Measurements from ENCODE around the gene SHISA4. TPM values are rescaled to one million over a fixed set of nuclear protein-coding genes. Genes with fewer than 3 reads are reported as not detected.

SHISA4 gene
- total RNA-seq, 1 donor: 25.0 TPM

- no peak for TF ChIP-seq CTCF (IDR thresholded peaks at IDR 0.05; ENCODE audit: insufficient read depth, low read depth, low read length)
- DNase-seq (ENCODE audit: low read depth): no peak
- no peak overlapping the region for H3K4me3 ChIP-seq (ENCODE audit: low read depth, low read length)
Measured at GRCh38 chr1:201859424-201859823, 29.3 kb upstream of the SHISA4 start.

- peak; percentile 89 for DNase-seq (ENCODE audit: low read depth)
- no peak for TF ChIP-seq CTCF (IDR thresholded peaks at IDR 0.05; ENCODE audit: insufficient read depth, low read depth, low read length)
- no peak overlapping the region for H3K4me3 ChIP-seq (ENCODE audit: low read depth, low read length)
Measured at GRCh38 chr1:201861448-201861847, 27.2 kb upstream of the SHISA4 start.

GRCh38 chr1:201870397-201870796 lies 18.3 kb upstream of the SHISA4 start:
- DNase-seq (ENCODE audit: low read depth): peak; percentile 65
- TF ChIP-seq CTCF (IDR thresholded peaks at IDR 0.05; ENCODE audit: insufficient read depth, low read depth, low read length): no peak
- H3K4me3 ChIP-seq (ENCODE audit: low read depth, low read length): no peak overlapping the region

- no peak overlapping the region for H3K4me3 ChIP-seq (ENCODE audit: low read depth, low read length)
- DNase-seq (ENCODE audit: low read depth): no peak
- no peak for TF ChIP-seq CTCF (IDR thresholded peaks at IDR 0.05; ENCODE audit: insufficient read depth, low read depth, low read length)
Measured at GRCh38 chr1:201874672-201875071, 14.0 kb upstream of the SHISA4 start.

DNA sequence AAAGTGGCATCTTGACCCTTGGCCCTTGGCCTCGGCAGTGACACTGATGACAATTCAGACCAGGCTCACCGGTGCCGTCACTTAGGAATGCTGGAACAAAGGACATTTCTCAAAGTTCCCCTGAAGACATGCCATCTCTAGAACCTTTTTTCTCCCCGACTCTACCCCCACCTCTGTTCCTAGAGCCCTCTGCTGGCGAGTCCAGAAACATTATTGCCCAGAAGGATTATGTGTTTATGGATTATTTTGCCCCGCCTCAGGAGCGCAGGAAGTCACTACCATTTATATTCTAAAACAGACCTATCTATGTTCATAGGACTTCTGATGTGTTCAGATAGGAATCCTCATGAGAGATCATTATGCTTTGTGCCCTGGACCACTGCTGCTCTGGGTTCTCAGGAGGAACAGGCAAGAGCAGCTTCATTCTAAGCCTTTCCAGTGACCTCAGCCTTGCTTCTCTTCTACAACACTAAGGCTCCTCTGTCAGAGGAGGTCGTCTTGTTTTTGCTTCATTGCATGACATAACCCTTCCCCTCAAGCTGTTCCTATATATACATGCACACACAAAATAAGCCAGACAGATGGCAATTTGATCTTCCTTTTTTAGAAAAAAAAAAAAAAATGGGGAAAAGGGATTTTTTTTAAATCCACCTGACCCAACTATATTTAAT lies 12.4 kb upstream of the SHISA4 start:
- H3K4me3 ChIP-seq (ENCODE audit: low read depth, low read length): no peak overlapping the region
- peak; percentile 52 for TF ChIP-seq CTCF (IDR thresholded peaks at IDR 0.05; ENCODE audit: insufficient read depth, low read depth, low read length)
- peak; percentile 30 for DNase-seq (ENCODE audit: low read depth)

DNA sequence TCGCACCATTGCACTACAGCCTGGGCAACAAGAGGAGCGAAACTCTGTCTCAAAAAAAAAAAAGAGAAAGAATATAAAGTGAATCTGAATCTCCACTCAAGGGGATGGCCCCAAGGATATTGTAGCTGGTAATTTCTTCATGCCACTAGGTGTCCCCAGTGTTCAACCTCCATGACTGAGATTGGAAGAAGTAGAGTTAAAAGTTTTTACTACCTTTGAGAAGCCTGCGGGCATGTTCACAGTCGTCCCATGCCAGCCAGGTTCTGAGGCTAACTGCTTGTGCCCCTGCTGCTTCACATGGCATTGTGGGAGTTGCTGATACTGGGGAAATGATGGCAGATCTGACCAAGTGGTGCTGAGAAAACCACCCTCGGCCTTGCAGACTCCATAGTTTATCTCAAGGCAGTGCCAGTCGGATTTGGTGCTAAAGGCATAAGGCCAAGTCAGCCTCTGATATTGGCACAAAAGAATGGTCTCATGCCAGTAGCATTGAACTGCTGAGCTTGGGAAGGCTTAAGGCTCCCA lies 10.8 kb upstream of the SHISA4 start:
- DNase-seq (ENCODE audit: low read depth): peak; percentile 61
- peak; percentile 69 for TF ChIP-seq CTCF (IDR thresholded peaks at IDR 0.05; ENCODE audit: insufficient read depth, low read depth, low read length)
- no peak overlapping the region for H3K4me3 ChIP-seq (ENCODE audit: low read depth, low read length)

Data from fibroblast of villous mesenchyme (primary cell).